ENCODE results near the gene TMEM97. TPM values are rescaled to one million over a fixed set of nuclear protein-coding genes. Genes with fewer than 3 reads are reported as not detected.
"Not testable (repeated sequence)": the region's sequence is repeated elsewhere in the genome, so short reads cannot be mapped to it uniquely, and the experiment has no call there.

Gene TMEM97
- 2.5 TPM for total RNA-seq

GRCh38 chr17:28318759-28319597, at the start of gene TMEM97:
Gene TMEM97 (plus strand): TSS chr17:28319200. CDS start chr17:28319240, 40 bp downstream.
- peaks cover 19% of the 10 kb centered on the region for H3K4me1 ChIP-seq
- TF ChIP-seq POLR2A (IDR thresholded peaks at IDR 0.05) (no peak), POLR2AphosphoS5 (IDR thresholded peaks at IDR 0.05; ENCODE audit: insufficient read depth in 1 of 2, low read depth in 1 of 2) (peak; percentile 77 to 92)
- TF ChIP-seq, protein P1, sequence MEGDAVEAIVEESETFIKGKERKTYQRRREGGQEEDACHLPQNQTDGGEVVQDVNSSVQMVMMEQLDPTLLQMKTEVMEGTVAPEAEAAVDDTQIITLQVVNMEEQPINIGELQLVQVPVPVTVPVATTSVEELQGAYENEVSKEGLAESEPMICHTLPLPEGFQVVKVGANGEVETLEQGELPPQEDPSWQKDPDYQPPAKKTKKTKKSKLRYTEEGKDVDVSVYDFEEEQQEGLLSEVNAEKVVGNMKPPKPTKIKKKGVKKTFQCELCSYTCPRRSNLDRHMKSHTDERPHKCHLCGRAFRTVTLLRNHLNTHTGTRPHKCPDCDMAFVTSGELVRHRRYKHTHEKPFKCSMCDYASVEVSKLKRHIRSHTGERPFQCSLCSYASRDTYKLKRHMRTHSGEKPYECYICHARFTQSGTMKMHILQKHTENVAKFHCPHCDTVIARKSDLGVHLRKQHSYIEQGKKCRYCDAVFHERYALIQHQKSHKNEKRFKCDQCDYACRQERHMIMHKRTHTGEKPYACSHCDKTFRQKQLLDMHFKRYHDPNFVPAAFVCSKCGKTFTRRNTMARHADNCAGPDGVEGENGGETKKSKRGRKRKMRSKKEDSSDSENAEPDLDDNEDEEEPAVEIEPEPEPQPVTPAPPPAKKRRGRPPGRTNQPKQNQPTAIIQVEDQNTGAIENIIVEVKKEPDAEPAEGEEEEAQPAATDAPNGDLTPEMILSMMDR (IDR thresholded peaks at IDR 0.05): peak in 1 of 3 experiments; percentile 15
- DNase-seq (ENCODE audit: extremely low spot score in 2 of 2): peak in 1 of 2 donors; percentile 97
- H3K36me3 ChIP-seq: no peaks in the 10 kb centered on the region
- H3K27me3 ChIP-seq: no peaks in the 10 kb centered on the region
- peak within 1 kb of the TSS; percentile 60 for H3K27ac ChIP-seq
- H3K4me3 ChIP-seq: peak within 1 kb of the TSS; percentile 63 to 71
- intact Hi-C loops (cut with DNase I): no loop called here
- no peaks in the 10 kb centered on the region for H3K9me3 ChIP-seq

GRCh38 chr17:28270055-28270454, 48.9 kb upstream of the TMEM97 start:
- H3K27ac ChIP-seq: no peak overlapping the region
- no peak overlapping the region for H3K4me3 ChIP-seq
- H3K9me3 ChIP-seq: no peaks in the 10 kb centered on the region
- H3K27me3 ChIP-seq: no peaks in the 10 kb centered on the region
- DNase-seq (ENCODE audit: extremely low spot score in 2 of 2): no peak
- H3K36me3 ChIP-seq: no peaks in the 10 kb centered on the region
- H3K4me1 ChIP-seq: no peaks in the 10 kb centered on the region
- TF ChIP-seq, protein P1 (IDR thresholded peaks at IDR 0.05): no peak
- TF ChIP-seq POLR2AphosphoS5 (IDR thresholded peaks at IDR 0.05; ENCODE audit: insufficient read depth in 1 of 2, low read depth in 1 of 2) (no peak), POLR2A (IDR thresholded peaks at IDR 0.05) (no peak)
- intact Hi-C loops (cut with DNase I): no loop called here

DNA sequence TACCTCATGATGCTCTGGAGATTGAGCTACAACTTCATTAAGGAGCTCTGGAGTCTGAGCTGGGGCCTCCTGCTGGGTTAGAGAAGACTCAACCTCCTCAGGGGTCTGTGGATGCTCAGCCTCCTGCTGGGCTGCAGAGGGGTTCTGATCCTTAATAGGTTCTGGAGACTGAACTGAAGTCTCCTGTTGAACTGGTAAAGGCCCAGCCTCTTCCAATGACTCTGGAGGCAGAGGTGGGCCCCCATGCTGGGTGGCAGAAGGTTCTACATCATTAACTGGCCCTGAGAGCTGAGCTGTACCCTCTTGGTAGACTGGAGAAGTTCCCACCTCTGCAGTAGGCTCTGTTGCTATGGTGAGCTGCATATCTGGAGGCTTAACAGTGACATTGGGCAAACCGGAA, 48.1 kb upstream of the TMEM97 start:
- no peak overlapping the region for H3K4me3 ChIP-seq
- no peaks in the 10 kb centered on the region for H3K4me1 ChIP-seq
- H3K9me3 ChIP-seq: no peaks in the 10 kb centered on the region
- H3K27me3 ChIP-seq: no peaks in the 10 kb centered on the region
- no peaks in the 10 kb centered on the region for H3K36me3 ChIP-seq
- intact Hi-C loops (cut with DNase I): no loop called here
- TF ChIP-seq POLR2AphosphoS5 (IDR thresholded peaks at IDR 0.05; ENCODE audit: insufficient read depth in 1 of 2, low read depth in 1 of 2) (no peak), POLR2A (IDR thresholded peaks at IDR 0.05) (no peak)
- TF ChIP-seq, protein P1 (IDR thresholded peaks at IDR 0.05): no peak
- H3K27ac ChIP-seq: no peak overlapping the region
- DNase-seq (ENCODE audit: extremely low spot score in 2 of 2): no peak

GRCh38 chr17:28271431-28271830, 47.6 kb upstream of the TMEM97 start:
- Histone ChIP-seq H3K4me3 (no peak overlapping the region), H3K36me3 (no peaks in the 10 kb centered on the region), H3K27ac (no peak overlapping the region), H3K4me1 (no peaks in the 10 kb centered on the region), H3K9me3 (no peaks in the 10 kb centered on the region), H3K27me3 (no peaks in the 10 kb centered on the region)
- intact Hi-C loops (cut with DNase I): no loop called here
- DNase-seq (ENCODE audit: extremely low spot score in 2 of 2): no peak
- TF ChIP-seq, protein P1 (IDR thresholded peaks at IDR 0.05): no peak
- no peak for TF ChIP-seq POLR2AphosphoS5 (IDR thresholded peaks at IDR 0.05; ENCODE audit: insufficient read depth in 1 of 2, low read depth in 1 of 2)
- no peak for TF ChIP-seq POLR2A (IDR thresholded peaks at IDR 0.05)

DNA sequence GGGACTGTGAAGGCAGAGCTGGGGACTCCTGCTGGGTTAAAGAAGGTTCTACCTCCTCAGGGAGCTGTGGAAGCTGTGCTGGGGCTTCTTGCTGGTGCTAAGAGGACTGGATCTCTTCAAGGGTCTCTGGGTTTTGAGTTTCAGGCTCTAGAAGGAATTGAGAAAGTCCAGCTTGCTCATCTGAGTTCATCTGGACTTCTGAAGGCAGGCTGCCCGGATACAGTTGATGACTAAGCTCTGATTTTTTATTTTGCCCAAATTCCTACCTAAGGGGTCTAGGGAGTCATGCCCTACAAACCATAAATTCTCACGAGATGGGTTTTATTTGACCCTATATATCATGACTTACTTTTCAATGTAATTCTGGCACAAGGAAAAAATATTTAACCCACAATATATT, 46.8 kb upstream of the TMEM97 start:
- H3K4me3 ChIP-seq: no peak overlapping the region
- no peaks in the 10 kb centered on the region for H3K27me3 ChIP-seq
- H3K9me3 ChIP-seq: no peaks in the 10 kb centered on the region
- intact Hi-C loops (cut with DNase I): no loop called here
- DNase-seq (ENCODE audit: extremely low spot score in 2 of 2): no peak
- H3K36me3 ChIP-seq: no peaks in the 10 kb centered on the region
- no peak overlapping the region for H3K27ac ChIP-seq
- no peaks in the 10 kb centered on the region for H3K4me1 ChIP-seq
- TF ChIP-seq POLR2A (IDR thresholded peaks at IDR 0.05): no peak
- TF ChIP-seq, protein P1 (IDR thresholded peaks at IDR 0.05): no peak
- no peak for TF ChIP-seq POLR2AphosphoS5 (IDR thresholded peaks at IDR 0.05; ENCODE audit: insufficient read depth in 1 of 2, low read depth in 1 of 2)

- H3K9me3 ChIP-seq; H3K36me3 ChIP-seq; intact Hi-C loops (cut with DNase I); H3K27ac ChIP-seq; H3K4me3 ChIP-seq; H3K4me1 ChIP-seq; H3K27me3 ChIP-seq: not testable (repeated sequence)
- DNase-seq (ENCODE audit: extremely low spot score in 2 of 2): peak in 1 of 2 donors; percentile 3
Measured at GRCh38 chr17:28273341-28273740, 45.7 kb upstream of the TMEM97 start.
